ENCODE data around the gene BACE1-AS. TPM values are rescaled to one million over a fixed set of nuclear protein-coding genes. Genes with fewer than 3 reads are reported as not detected.

BACE1-AS gene
- total and polyA plus RNA-seq, 9 donors: 5.1 to 20.3 (median 13.9) TPM

GRCh38 chr11:117313091-117313490, 21.9 kb downstream of the BACE1-AS start:
- no peak overlapping the region for H3K4me3 ChIP-seq
- DNase-seq: peak in 1 of 5 donors; percentile 11
- TF ChIP-seq CTCF (IDR thresholded peaks at IDR 0.05): no peak
- TF ChIP-seq POLR2A (IDR thresholded peaks at IDR 0.05): no peak
- TF ChIP-seq EP300 (IDR thresholded peaks at IDR 0.05): no peak
- H3K27ac ChIP-seq: no peak overlapping the region
- H3K27me3 ChIP-seq: no peaks in the 10 kb centered on the region
- no peaks in the 10 kb centered on the region for H3K36me3 ChIP-seq
- H3K4me1 ChIP-seq (ENCODE audit: insufficient read depth): peaks cover 10% of the 10 kb centered on the region
- WGBS, 3 donors: 81 to 85% (median 85%) methylated on average over 5 of the region's 5 CpGs
- intact Hi-C loops (cut with DNase I): loop anchor here in 1 of 4 donors (10.0 kb wide), 1 partner anchor 78 kb away; the partner anchor contains the start of genes PCSK7 and RNF214
- H3K9me3 ChIP-seq: no peaks in the 10 kb centered on the region

GRCh38 chr11:117313828-117314768, 23.0 kb downstream of the BACE1-AS start:
- no peaks in the 10 kb centered on the region for H3K36me3 ChIP-seq
- DNase-seq: peak in 1 of 5 donors; percentile 34
- no peaks in the 10 kb centered on the region for H3K9me3 ChIP-seq
- intact Hi-C loops (cut with DNase I): loop anchor here in 2 of 4 donors (2.0 to 10.0 kb wide), 2 partner anchors 79 to 81 kb away; partner anchors contain the start of genes PCSK7 (in 2 of the 2) and RNF214 (in 2 of the 2)
- TF ChIP-seq POLR2A (IDR thresholded peaks at IDR 0.05): no peak
- TF ChIP-seq CTCF (IDR thresholded peaks at IDR 0.05): no peak
- no peak for TF ChIP-seq EP300 (IDR thresholded peaks at IDR 0.05)
- no peak overlapping the region for H3K4me3 ChIP-seq
- H3K27me3 ChIP-seq: no peaks in the 10 kb centered on the region
- 52 to 66% (median 54%) methylated on average over 14 of the region's 14 CpGs for WGBS, 3 donors
- H3K27ac ChIP-seq: no peak overlapping the region
- H3K4me1 ChIP-seq (ENCODE audit: insufficient read depth): peaks cover 10% of the 10 kb centered on the region

GRCh38 chr11:117314840-117315239, 23.7 kb downstream of the BACE1-AS start:
- no peak for TF ChIP-seq CTCF (IDR thresholded peaks at IDR 0.05)
- no peak for TF ChIP-seq EP300 (IDR thresholded peaks at IDR 0.05)
- no peak for TF ChIP-seq POLR2A (IDR thresholded peaks at IDR 0.05)
- peak in 2 of 5 donors; percentile 21 to 43 for DNase-seq
- peaks cover 12% of the 10 kb centered on the region for H3K4me1 ChIP-seq (ENCODE audit: insufficient read depth)
- no peaks in the 10 kb centered on the region for H3K27me3 ChIP-seq
- H3K9me3 ChIP-seq: no peaks in the 10 kb centered on the region
- H3K4me3 ChIP-seq: peak overlapping the region; percentile 62
- WGBS, 3 donors: 9 to 17% (median 10%) methylated on average over 10 of the region's 10 CpGs
- intact Hi-C loops (cut with DNase I): loop anchor here in 3 of 4 donors (2.0 to 10.0 kb wide), 3 partner anchors 80 to 83 kb away; partner anchors contain the start of genes PCSK7 (in 3 of the 3) and RNF214 (in 3 of the 3)
- H3K36me3 ChIP-seq: no peaks in the 10 kb centered on the region
- no peak overlapping the region for H3K27ac ChIP-seq

GRCh38 chr11:117315285-117316196, 24.4 kb downstream of the BACE1-AS start:
- TF ChIP-seq CTCF (IDR thresholded peaks at IDR 0.05): no peak
- TF ChIP-seq POLR2A (IDR thresholded peaks at IDR 0.05): no peak
- TF ChIP-seq EP300 (IDR thresholded peaks at IDR 0.05): no peak
- Histone ChIP-seq H3K4me1 (ENCODE audit: insufficient read depth) (peaks cover 12% of the 10 kb centered on the region), H3K9me3 (no peaks in the 10 kb centered on the region), H3K4me3 (peak overlapping the region; percentile 62), H3K36me3 (no peaks in the 10 kb centered on the region), H3K27ac (peak overlapping the region; percentile 28 to 42), H3K27me3 (no peaks in the 10 kb centered on the region)
- peak in 3 of 5 donors; percentile 17 to 43 (median 25) for DNase-seq
- 1 to 2% (median 2%) methylated on average over 42 to 62 of the region's 62 CpGs for whole genome bisulfite sequencing, 3 donors
- intact Hi-C loops (cut with DNase I): loop anchor here in 3 of 4 donors (2.0 to 10.0 kb wide), 3 partner anchors 81 to 83 kb away; partner anchors contain the start of genes PCSK7 (in 3 of the 3) and RNF214 (in 3 of the 3)

All from ovary (tissue), 9 donors.